ENCODE results near the gene SHISA8. TPM values are rescaled to one million over a fixed set of nuclear protein-coding genes. Genes with fewer than 3 reads are reported as not detected.

The SHISA8 gene
- total and polyA plus RNA-seq, 4 experiments from 2014 or later = not detected

DNA sequence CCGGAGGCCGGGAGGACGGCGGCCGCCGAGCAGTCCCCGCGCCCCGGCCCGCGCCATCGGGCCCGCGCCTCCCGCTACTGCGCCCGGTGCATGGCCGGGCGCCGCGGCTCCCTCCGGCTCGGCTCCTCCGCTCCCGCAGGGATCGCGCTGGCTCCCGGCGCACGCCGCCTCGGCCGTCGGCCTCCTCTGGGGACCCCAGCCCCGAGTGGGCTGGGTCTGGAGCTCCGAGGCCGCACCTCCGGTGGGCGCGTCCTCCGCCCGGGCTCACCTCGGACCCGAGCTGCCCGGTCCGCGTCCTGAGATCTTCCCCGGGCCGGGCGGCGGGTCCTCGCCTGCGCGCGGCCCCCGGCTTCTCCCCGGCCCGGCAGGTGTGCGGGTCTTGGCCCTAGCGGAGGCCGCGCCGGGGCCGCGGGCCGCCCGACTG lies 251 bp downstream of the SHISA8 start:
- Histone ChIP-seq H3K4me3 (ENCODE audit: low read length in 2 of 2) (no peak overlapping the region), H3K27ac (ENCODE audit: low read depth, low read length) (no peak overlapping the region), H3K27me3 (ENCODE audit: insufficient read depth, low read length) (peaks cover 20% of the 10 kb centered on the region), H3K4me1 (ENCODE audit: insufficient read depth, low read length) (peaks cover 39% of the 10 kb centered on the region), H3K9me3 (ENCODE audit: control insufficient read depth in 1 of 2, low read length in 2 of 2) (no peaks in the 10 kb centered on the region), H3K36me3 (ENCODE audit: insufficient read depth, low read length) (no peaks in the 10 kb centered on the region)
- peak in 1 of 5 donors; percentile 3 for DNase-seq
- intact Hi-C loops (cut with micrococcal nuclease) = loop anchor here (1.0 kb wide), 1 partner anchor 82 kb away; no protein-coding TSS in a partner anchor
- Mint-ChIP-seq H3K27me3 (peaks cover 16 to 25% of the 10 kb centered on the region in 2 donors), H3K4me1 (peaks cover 8 to 40% (median 20%) of the 10 kb centered on the region in 4 donors), H3K4me3 (no peak overlapping the region), H3K36me3 (no peaks in the 10 kb centered on the region), H3K9me3 (no peaks in the 10 kb centered on the region), H3K27ac (no peak overlapping the region)
- ChIA-PET CTCF (ENCODE audit: partially characterized antibody) (no interaction called here), POLR2A (ENCODE audit: partially characterized antibody) (interaction anchor here (0.5 to 9.1 kb wide), 6 partner anchors 11 to 217 kb away, joined by 3 to 67 read pairs (median 3); partner anchors contain the start of gene TNFRSF13C)

DNA sequence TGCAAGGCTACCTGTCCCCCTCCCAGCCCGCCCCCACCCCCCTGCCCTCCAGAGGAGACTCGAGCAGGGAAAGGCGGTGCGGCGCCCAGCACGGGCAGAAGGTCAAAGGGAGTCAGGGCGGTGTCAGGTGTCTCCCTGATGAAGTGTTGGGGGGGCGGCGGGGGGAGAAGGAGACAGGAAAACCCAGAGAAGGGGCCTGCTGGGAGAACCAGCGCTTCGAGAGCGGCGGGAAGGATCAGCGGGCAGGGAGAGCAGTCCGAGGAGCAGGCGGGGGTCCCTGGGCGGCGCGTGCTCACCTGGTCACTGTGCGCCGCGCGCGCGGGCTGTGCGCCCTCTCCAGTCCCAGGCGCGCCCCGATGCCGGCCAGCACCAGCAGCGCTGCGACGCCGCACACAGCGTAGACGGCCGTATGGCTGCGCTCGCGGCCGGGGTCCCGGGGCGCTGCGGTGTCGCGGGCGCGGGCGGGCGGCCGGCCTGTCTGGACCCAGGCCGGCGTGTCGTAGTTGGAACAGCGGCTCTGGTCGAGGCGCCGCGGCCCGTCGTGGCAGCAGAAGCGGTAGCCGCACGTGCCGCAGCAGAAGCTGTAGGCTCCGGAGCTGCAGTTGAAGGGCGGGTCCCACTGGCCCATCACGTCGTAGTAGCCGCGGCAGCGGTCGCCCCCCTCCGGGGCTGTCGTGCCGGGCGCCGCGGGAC lies 886 bp downstream of the SHISA8 start:
- intact Hi-C loops (cut with micrococcal nuclease) = no loop called here
- ChIA-PET POLR2A (ENCODE audit: partially characterized antibody) (interaction anchor here (0.5 to 9.1 kb wide), 7 partner anchors 12 to 288 kb away, joined by 3 to 67 read pairs (median 3); partner anchors contain the start of genes SREBF2 and TNFRSF13C), CTCF (ENCODE audit: partially characterized antibody) (interaction anchor here (1.1 kb wide), 1 partner anchor 27 kb away, joined by 4 read pairs; no protein-coding TSS in a partner anchor)
- Histone ChIP-seq H3K27me3 (ENCODE audit: insufficient read depth, low read length) (peaks cover 20% of the 10 kb centered on the region), H3K4me1 (ENCODE audit: insufficient read depth, low read length) (peaks cover 39% of the 10 kb centered on the region), H3K4me3 (ENCODE audit: low read length in 2 of 2) (no peak overlapping the region), H3K9me3 (ENCODE audit: control insufficient read depth in 1 of 2, low read length in 2 of 2) (no peaks in the 10 kb centered on the region), H3K27ac (ENCODE audit: low read depth, low read length) (no peak overlapping the region), H3K36me3 (ENCODE audit: insufficient read depth, low read length) (no peaks in the 10 kb centered on the region)
- no peak overlapping the region for H3K27ac Mint-ChIP-seq
- no peaks in the 10 kb centered on the region for H3K36me3 Mint-ChIP-seq
- H3K4me1 Mint-ChIP-seq = peaks cover 7 to 42% (median 21%) of the 10 kb centered on the region in 4 donors
- peak overlapping the region in 2 of 8 donors; percentile 39 to 51 for H3K4me3 Mint-ChIP-seq
- DNase-seq = peak in 2 of 5 donors; percentile 21 to 33
- peaks cover 20 to 28% of the 10 kb centered on the region in 2 donors for H3K27me3 Mint-ChIP-seq
- H3K9me3 Mint-ChIP-seq = no peaks in the 10 kb centered on the region

DNA sequence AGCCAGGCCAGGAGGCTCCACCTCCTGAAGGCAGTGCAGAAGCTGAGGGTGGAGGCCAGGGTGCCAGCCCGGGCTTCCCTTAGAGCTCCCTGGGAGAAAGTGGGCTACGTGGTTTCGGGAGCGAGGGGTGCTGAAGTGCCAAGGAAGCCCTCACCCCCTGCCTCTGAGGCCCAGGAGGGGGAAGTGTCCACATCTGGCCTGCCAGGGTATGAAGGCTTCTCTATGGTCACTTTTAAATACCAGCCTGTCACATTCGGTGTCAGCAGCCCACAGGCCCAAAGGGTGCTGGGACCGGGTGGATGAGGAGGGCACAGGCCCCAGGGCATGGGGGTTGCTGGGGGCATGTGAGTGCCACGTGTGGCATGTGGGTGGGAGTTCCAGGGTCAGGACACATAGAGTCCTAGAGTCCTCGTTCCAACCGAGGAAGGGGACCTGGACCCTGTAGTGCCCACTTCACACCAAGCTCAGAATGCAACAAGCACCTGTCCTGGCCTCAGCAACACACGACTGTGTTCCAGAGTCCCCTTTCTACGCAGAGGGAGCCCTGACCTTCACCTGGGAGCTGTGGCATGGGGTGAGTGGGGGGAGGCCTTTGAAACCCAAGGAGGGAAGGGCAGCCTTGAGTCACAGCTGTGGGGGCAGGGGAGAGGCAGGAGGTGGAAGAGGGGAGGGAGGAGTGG lies 1.7 kb downstream of the SHISA8 start:
- Mint-ChIP-seq H3K9me3 (peaks cover 0 to 2% (median 0%) of the 10 kb centered on the region in 8 donors), H3K4me3 (peak overlapping the region in 5 of 8 donors; percentile 36 to 80 (median 46)), H3K36me3 (no peaks in the 10 kb centered on the region), H3K27ac (peak overlapping the region in 1 of 7 donors; percentile 69), H3K27me3 (peaks cover 22 to 31% of the 10 kb centered on the region in 2 donors), H3K4me1 (peaks cover 12 to 46% (median 25%) of the 10 kb centered on the region in 4 donors)
- CTCF ChIA-PET (ENCODE audit: partially characterized antibody) = interaction anchor here (1.1 to 2.4 kb wide), 2 partner anchors 12 to 28 kb away, joined by 4 to 7 read pairs; no protein-coding TSS in a partner anchor
- peak in 1 of 5 donors; percentile 18 for DNase-seq
- H3K27ac ChIP-seq (ENCODE audit: low read depth, low read length) = no peak overlapping the region
- H3K4me3 ChIP-seq (ENCODE audit: low read length in 2 of 2) = no peak overlapping the region
- H3K9me3 ChIP-seq (ENCODE audit: control insufficient read depth in 1 of 2, low read length in 2 of 2) = no peaks in the 10 kb centered on the region
- H3K36me3 ChIP-seq (ENCODE audit: insufficient read depth, low read length) = no peaks in the 10 kb centered on the region
- peaks cover 42% of the 10 kb centered on the region for H3K4me1 ChIP-seq (ENCODE audit: insufficient read depth, low read length)
- peaks cover 20% of the 10 kb centered on the region for H3K27me3 ChIP-seq (ENCODE audit: insufficient read depth, low read length)
- intact Hi-C loops (cut with micrococcal nuclease) = no loop called here
- POLR2A ChIA-PET (ENCODE audit: partially characterized antibody) = interaction anchor here (1.0 to 9.1 kb wide), 3 partner anchors 27 to 289 kb away, joined by 3 to 67 read pairs (median 3); partner anchors contain the start of gene SREBF2

DNA sequence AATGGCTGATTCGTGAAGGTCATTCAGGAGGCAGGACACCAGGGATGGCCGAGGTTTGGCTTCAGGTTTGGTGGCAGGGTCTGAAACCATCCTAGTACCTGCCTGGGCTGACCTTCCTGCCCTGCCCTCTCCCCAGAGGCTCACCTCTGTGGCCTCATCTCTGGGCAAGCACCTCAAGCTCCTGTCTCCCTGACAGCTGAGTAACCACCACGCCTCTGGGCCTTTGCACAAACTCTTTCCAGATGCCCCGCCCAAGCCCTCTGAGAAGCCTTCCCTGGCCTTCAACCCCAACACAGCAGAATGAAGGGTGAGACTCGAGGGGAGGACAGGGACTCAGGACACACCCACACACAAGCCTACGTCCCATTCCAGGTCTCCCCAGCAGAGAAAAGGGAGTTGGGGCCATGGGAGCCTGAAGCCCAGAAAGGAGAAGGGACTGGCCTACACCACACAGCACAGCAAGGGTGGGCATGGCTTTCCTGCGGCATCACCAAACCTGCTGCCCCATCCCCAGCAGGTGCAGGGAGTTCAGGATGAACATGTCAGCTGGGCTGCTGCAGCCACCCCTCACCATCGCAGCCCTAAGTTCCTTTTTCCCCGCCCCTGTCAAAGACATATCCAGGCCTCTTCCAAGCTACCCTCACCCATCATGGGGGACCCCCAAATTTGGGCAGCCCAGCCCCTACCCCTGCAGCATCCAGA lies 2.4 kb downstream of the SHISA8 start:
- H3K36me3 Mint-ChIP-seq = no peaks in the 10 kb centered on the region
- POLR2A ChIA-PET (ENCODE audit: partially characterized antibody) = interaction anchor here (1.0 to 9.1 kb wide), 4 partner anchors 14 to 290 kb away, joined by 3 to 67 read pairs (median 6); partner anchors contain the start of genes SREBF2 and TNFRSF13C

DNA sequence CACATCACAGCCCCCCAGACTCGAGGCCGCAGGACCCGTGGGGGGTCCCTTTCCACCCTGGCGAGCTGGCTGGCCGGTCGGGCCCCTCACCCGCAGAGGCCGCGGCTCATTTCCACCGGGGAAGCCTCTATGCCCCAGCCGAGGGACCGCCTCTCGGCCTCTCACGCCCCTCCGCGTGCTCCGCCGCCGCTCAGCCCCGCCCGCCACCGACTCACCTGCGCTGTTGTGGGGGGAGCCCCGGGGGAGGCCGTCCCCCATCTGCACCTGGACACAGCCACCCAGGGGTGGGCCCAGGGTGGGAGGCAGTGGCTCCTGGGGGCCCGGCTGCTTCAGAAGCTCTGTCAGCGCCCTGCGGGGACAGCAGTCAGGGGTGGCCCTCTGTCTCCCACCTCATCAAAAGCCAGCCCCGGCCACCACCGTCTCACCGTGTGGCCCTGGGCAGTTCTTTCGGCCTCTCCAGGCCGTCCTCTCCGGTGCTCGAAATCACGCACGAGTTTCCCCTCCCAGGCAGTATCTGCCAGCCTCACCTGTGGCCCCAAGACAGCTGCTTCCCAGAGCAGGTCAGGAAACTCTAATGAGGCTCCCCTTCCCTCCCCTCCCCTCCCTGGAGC lies 3.8 kb downstream of the SHISA8 start:
- peaks cover 49% of the 10 kb centered on the region for H3K4me1 ChIP-seq (ENCODE audit: insufficient read depth, low read length)

More for the DNA sequence above, 2.4 kb downstream of the SHISA8 start:
- CTCF ChIA-PET (ENCODE audit: partially characterized antibody) = interaction anchor here (1.1 to 2.4 kb wide), 3 partner anchors 13 to 28 kb away, joined by 4 to 7 read pairs (median 5); no protein-coding TSS in a partner anchor
- Histone ChIP-seq H3K9me3 (ENCODE audit: control insufficient read depth in 1 of 2, low read length in 2 of 2) (no peaks in the 10 kb centered on the region), H3K4me3 (ENCODE audit: low read length in 2 of 2) (no peak overlapping the region), H3K36me3 (ENCODE audit: insufficient read depth, low read length) (no peaks in the 10 kb centered on the region), H3K4me1 (ENCODE audit: insufficient read depth, low read length) (peaks cover 45% of the 10 kb centered on the region), H3K27ac (ENCODE audit: low read depth, low read length) (no peak overlapping the region), H3K27me3 (ENCODE audit: insufficient read depth, low read length) (peaks cover 20% of the 10 kb centered on the region)
- H3K27ac Mint-ChIP-seq = peak overlapping the region in 1 of 7 donors; percentile 69
- H3K4me1 Mint-ChIP-seq = peaks cover 16 to 46% (median 28%) of the 10 kb centered on the region in 4 donors
- peaks cover 0 to 2% (median 0%) of the 10 kb centered on the region in 8 donors for H3K9me3 Mint-ChIP-seq
- DNase-seq = no peak
- peak overlapping the region in 5 of 8 donors; percentile 36 to 80 (median 51) for H3K4me3 Mint-ChIP-seq
- intact Hi-C loops (cut with micrococcal nuclease) = no loop called here
- peaks cover 22 to 31% of the 10 kb centered on the region in 2 donors for H3K27me3 Mint-ChIP-seq

More for the DNA sequence above, 3.8 kb downstream of the SHISA8 start:
- POLR2A ChIA-PET (ENCODE audit: partially characterized antibody) = interaction anchor here (1.2 to 9.1 kb wide), 3 partner anchors 9 to 29 kb away, joined by 8 to 67 read pairs (median 10); partner anchors contain the start of gene TNFRSF13C
- Mint-ChIP-seq H3K27ac (peak overlapping the region in 3 of 7 donors; percentile 23 to 79 (median 54)), H3K36me3 (no peaks in the 10 kb centered on the region), H3K4me1 (peaks cover 17 to 48% (median 30%) of the 10 kb centered on the region in 4 donors), H3K4me3 (peak overlapping the region in 6 of 8 donors; percentile 63 to 83 (median 76)), H3K9me3 (peaks cover 0 to 2% (median 0%) of the 10 kb centered on the region in 8 donors), H3K27me3 (peaks cover 20 to 28% of the 10 kb centered on the region in 2 donors)
- Histone ChIP-seq H3K27me3 (ENCODE audit: insufficient read depth, low read length) (peaks cover 20% of the 10 kb centered on the region), H3K9me3 (ENCODE audit: control insufficient read depth in 1 of 2, low read length in 2 of 2) (no peaks in the 10 kb centered on the region), H3K36me3 (ENCODE audit: insufficient read depth, low read length) (no peaks in the 10 kb centered on the region), H3K4me3 (ENCODE audit: low read length in 2 of 2) (peak overlapping the region in 1 of 2 donors; percentile 9), H3K27ac (ENCODE audit: low read depth, low read length) (no peak overlapping the region)
- peak in 1 of 5 donors; percentile 29 for DNase-seq
- CTCF ChIA-PET (ENCODE audit: partially characterized antibody) = interaction anchor here (0.6 to 2.4 kb wide), 3 partner anchors 15 to 628 kb away, joined by 3 to 7 read pairs (median 5); no protein-coding TSS in a partner anchor
- intact Hi-C loops (cut with micrococcal nuclease) = no loop called here
